AG04450 (cell line): Measurements from ENCODE around the gene IL27RA. TPM values are rescaled to one million over a fixed set of nuclear protein-coding genes. Genes with fewer than 3 reads are reported as not detected.

Experiments
- CTCF ChIA-PET: fragments of 300-600, 350-600 bp; formaldehyde crosslinking; extraction: SDS; loops from one replicate; lab custom pipeline; 2022; ENCODE audit warnings: antibody characterized with exemption, inconsistent platforms; lab: Charles Lee
- POLR2A ChIA-PET: fragments of 350-600 bp; formaldehyde crosslinking; extraction: SDS; loops from one replicate; lab custom pipeline; 2021; ENCODE audit warnings: antibody characterized with exemption, inconsistent platforms; lab: Yijun Ruan, JAX
- DNase-seq: peaks from one replicate; pipeline ENCODE4 v3.0.0-alpha.2; 2011; ENCODE audit warnings: low read depth, low spot score
- H3K27ac ChIP-seq: one replicate; pipeline ENCODE4 v1.5.1; 2012; ENCODE audit warnings: low read depth, low read length, control low read depth
- H3K27me3 ChIP-seq: one replicate; pipeline ENCODE4 v1.6.0; 2012; ENCODE audit warnings: low read length; ENCODE audit not compliant: control insufficient read depth, insufficient read depth
- H3K4me3 ChIP-seq: 2 replicates; pipeline ENCODE4 v1.5.1; 2011; ENCODE audit warnings: mild to moderate bottlenecking, low read depth, low read length, control low read depth
- H3K9me3 ChIP-seq: 2 replicates; pipeline ENCODE4 v1.5.1; 2012; ENCODE audit warnings: low read length; ENCODE audit not compliant: control insufficient read depth, insufficient read depth
- polyA plus RNA-seq: library from polyadenylated mRNA; depleted of rRNA; stranded (reverse); fragments of >200 nt; gene quantifications from 2 replicates; pipeline ENCODE4 v1.2.3, GENCODE V29; 2011
- TF ChIP-seq, protein P1 (sequence below): IDR thresholded peaks from 2 replicates; pipeline ENCODE4 v1.5.1; 2011; ENCODE audit warnings: low read depth, low read length, control low read depth, inconsistent platforms

The IL27RA gene
- polyA plus RNA-seq, 1 experiment = 4.5 TPM

DNA sequence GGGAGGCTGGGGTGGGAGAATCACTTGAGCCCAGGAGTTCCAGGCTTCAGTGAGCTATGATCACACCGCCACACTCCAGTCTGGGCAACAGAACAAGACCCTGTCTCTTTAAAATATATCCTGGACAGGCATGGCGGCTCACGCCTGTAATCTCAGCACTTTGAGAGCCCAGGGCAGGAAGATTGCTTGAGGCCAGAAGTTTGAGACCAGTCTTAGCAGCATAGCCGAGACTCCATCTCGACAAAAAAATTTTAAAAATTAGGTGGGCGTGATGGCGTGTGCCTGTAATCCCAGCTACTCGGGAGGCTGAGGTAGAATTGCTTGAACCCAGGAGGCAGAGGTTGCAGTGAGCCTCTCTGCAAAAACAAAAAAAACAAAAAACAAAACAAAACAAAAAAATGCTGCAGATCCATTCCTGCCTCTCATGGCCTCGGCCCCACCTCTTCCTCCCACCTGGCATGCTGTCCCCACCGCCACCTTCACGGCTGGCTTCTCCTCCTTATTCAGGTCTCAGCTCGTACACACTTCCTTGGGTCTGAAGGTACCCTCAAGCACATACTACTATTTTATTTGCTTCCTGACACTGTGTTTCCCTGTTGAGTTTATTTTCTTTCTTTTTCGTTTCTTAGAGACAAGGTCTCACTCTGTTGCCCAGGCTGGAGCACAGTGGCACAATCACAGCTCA, 30.7 kb upstream of the IL27RA start:
- ChIA-PET CTCF (no interaction called here), POLR2A (no interaction called here)
- H3K27me3 ChIP-seq = no peaks in the 10 kb centered on the region
- TF ChIP-seq, protein P1, sequence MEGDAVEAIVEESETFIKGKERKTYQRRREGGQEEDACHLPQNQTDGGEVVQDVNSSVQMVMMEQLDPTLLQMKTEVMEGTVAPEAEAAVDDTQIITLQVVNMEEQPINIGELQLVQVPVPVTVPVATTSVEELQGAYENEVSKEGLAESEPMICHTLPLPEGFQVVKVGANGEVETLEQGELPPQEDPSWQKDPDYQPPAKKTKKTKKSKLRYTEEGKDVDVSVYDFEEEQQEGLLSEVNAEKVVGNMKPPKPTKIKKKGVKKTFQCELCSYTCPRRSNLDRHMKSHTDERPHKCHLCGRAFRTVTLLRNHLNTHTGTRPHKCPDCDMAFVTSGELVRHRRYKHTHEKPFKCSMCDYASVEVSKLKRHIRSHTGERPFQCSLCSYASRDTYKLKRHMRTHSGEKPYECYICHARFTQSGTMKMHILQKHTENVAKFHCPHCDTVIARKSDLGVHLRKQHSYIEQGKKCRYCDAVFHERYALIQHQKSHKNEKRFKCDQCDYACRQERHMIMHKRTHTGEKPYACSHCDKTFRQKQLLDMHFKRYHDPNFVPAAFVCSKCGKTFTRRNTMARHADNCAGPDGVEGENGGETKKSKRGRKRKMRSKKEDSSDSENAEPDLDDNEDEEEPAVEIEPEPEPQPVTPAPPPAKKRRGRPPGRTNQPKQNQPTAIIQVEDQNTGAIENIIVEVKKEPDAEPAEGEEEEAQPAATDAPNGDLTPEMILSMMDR = no peak
- no peak overlapping the region for H3K27ac ChIP-seq
- peaks cover 13% of the 10 kb centered on the region for H3K9me3 ChIP-seq
- DNase-seq = no peak
- no peak overlapping the region for H3K4me3 ChIP-seq

GRCh38 chr19:14002571-14003250, 28.9 kb upstream of the IL27RA start:
- TF ChIP-seq, protein P1 = no peak
- ChIA-PET POLR2A (no interaction called here), CTCF (no interaction called here)

GRCh38 chr19:14003251-14004055, 28.1 kb upstream of the IL27RA start:
- DNase-seq = no peak
- Histone ChIP-seq H3K27ac (no peak overlapping the region), H3K4me3 (no peak overlapping the region), H3K27me3 (no peaks in the 10 kb centered on the region), H3K9me3 (peaks cover 12% of the 10 kb centered on the region)
- ChIA-PET POLR2A (interaction anchor here (0.7 to 0.9 kb wide), 2 partner anchors 8 to 820 kb away, joined by 3 to 4 read pairs; no protein-coding TSS in a partner anchor), CTCF (no interaction called here)
- TF ChIP-seq, protein P1 = no peak

More at GRCh38 chr19:14002571-14003250, 28.9 kb upstream of the IL27RA start:
- Histone ChIP-seq H3K9me3 (peaks cover 13% of the 10 kb centered on the region), H3K27me3 (no peaks in the 10 kb centered on the region), H3K4me3 (no peak overlapping the region), H3K27ac (no peak overlapping the region)
- DNase-seq = no peak

- ChIA-PET POLR2A (interaction anchor here (1.0 kb wide), 1 partner anchor 43 kb away, joined by 3 read pairs; no protein-coding TSS in a partner anchor), CTCF (no interaction called here)
- Histone ChIP-seq H3K4me3 (no peak overlapping the region), H3K27me3 (no peaks in the 10 kb centered on the region), H3K27ac (no peak overlapping the region), H3K9me3 (peaks cover under 1% of the 10 kb centered on the region)
- no peak for DNase-seq
- TF ChIP-seq, protein P1 = no peak
Observed at GRCh38 chr19:14004619-14005348, 26.8 kb upstream of the IL27RA start.
